ENCODE measurements around the gene TUBG1.

Gene TUBG1

GRCh38 chr17:42578282-42578869 is 31.1 kb upstream of the TUBG1 start:
- in situ Hi-C loops (cut with HindIII; ENCODE audit: low sequenced_read_pairs) = no loop called here

GRCh38 chr17:42579794-42580551 is 29.5 kb upstream of the TUBG1 start:
- in situ Hi-C loops (cut with HindIII; ENCODE audit: low sequenced_read_pairs) = no loop called here

DNA sequence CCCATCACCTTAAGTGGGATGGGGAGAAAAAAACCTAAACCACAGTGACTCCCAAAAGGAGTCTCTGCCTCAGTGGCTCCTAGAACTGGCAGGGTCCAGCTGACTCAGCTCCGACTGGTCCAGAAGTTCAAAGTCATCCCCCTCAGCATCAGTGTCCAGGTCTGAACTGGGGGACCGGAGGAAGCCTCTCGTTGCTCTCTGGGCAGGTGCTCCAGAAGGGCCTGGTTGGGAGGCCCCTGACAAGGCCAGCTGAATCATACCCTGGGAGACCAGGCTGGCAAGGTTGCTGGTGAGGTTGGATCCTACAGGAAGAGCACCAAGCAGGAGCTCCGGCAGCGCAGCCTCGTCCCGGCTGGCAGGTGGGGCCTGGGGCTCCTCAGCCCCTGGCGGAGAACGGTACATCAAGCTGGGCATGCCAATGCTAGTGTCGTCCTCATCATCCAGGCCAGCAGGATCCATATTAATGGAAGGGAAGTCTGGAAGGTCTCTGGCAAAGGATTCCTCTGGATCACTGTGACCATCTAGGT is 27.7 kb upstream of the TUBG1 start:
- in situ Hi-C loops (cut with HindIII; ENCODE audit: low sequenced_read_pairs) = no loop called here

DNA sequence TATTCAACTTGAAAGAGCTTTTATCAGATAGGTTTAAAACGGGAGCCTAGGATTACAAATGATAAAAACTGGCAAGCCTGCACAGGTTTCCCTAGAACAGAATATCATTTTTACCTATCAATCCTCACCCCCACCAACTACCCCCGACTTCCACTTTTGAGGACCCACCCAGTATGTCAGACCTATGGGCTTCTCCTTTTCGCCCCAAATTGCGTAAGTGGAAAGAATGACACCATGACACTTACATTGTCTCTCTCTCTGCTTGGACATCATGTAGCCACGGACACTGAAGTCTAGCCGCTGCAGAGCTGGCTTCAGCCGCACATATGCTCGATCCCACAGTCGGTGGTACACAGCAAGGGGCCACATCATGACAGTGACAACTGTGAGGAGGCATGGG is 24.6 kb upstream of the TUBG1 start:
- in situ Hi-C loops (cut with HindIII; ENCODE audit: low sequenced_read_pairs) = no loop called here

- in situ Hi-C loops (cut with HindIII; ENCODE audit: low sequenced_read_pairs) = no loop called here
These were observed 24.1 kb upstream of the TUBG1 start for GRCh38 chr17:42585353-42585752.

GRCh38 chr17:42586514-42587230 is 22.8 kb upstream of the TUBG1 start:
- in situ Hi-C loops (cut with HindIII; ENCODE audit: low sequenced_read_pairs) = no loop called here

DNA sequence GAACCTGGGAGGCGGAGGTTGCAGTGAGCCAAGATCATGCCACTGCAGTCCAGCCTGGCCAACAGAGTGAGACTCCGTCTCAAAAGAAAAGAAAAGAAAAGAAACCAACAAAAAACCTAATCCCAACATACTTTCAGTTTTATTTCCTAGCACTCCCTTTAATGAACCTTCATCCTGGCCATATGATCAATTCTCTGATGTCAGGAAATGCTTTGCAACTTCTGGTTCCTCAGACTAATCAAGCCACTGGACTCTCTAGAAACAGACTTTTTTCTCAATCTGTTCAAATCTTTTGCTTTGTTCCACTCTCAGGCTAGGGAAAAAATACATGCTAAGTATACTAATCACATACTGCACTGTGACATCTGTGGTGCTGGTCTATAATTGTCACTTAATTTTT is 18.6 kb upstream of the TUBG1 start:
- in situ Hi-C loops (cut with HindIII; ENCODE audit: low sequenced_read_pairs) = no loop called here

DNA sequence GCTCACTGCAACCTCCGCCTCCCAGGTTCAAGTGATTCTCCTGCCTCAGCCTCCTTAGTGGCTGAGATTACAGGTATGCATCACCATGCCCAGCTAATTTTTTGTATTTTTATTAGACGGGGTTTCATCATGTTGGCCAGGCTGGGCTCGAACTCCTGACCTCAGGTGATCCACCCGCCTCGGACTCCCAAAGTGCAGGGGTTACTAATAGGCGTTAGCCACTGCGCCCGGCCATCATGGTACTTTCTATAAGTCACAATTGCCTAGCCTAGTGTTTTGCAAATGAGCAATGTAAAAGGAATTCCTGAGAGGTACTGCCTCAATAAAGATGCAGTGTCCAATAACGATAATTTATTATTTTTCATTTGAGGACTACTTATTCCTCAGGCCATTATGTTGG is 18.1 kb upstream of the TUBG1 start:
- in situ Hi-C loops (cut with HindIII; ENCODE audit: low sequenced_read_pairs) = no loop called here

DNA sequence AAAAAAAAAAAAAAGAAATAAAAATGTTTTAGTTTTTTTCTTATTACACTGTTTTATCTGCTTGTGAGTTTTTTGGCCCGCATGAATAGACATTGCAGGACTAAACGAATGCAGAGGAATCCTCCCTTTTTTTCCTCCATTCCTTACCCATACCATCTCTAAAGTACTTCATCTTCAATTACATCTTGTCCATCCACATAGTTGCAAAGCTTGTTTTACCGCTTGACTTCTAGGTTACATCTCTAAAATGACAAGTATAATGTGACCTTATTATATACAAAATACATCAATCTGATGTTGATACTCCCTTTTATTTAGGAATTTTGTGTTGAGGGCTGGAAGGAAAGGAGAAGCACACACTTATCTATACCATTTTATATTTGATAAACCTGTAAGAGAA is 13.1 kb upstream of the TUBG1 start:
- in situ Hi-C loops (cut with HindIII; ENCODE audit: low sequenced_read_pairs) = no loop called here

GRCh38 chr17:42598905-42599304 is 10.6 kb upstream of the TUBG1 start:
- in situ Hi-C loops (cut with HindIII; ENCODE audit: low sequenced_read_pairs) = no loop called here

DNA sequence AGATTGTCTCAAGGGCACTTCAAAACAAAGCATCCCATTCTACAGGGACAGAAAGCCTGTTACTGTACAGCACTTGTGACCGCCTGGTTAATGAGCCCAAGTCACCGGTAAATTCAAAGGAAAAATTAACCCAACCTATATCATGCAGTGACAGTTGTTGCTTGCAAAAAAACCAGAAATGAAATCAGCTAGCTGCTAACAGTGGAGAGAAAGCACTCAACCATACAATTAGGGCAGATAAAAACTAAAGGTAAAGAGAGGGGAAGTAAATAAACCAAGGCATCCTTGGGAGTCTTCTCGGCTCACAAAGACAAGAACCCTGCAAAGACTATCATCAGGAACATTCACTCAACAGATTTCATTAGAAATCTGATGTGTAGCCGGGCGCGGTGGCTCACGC is 6.2 kb upstream of the TUBG1 start:
- in situ Hi-C loops (cut with HindIII; ENCODE audit: low sequenced_read_pairs) = loop anchor here (10.0 kb wide), 1 partner anchor 171 kb away; the partner anchor contains the start of gene VPS25

GRCh38 chr17:42607769-42608168 is 1.7 kb upstream of the TUBG1 start:
- in situ Hi-C loops (cut with HindIII; ENCODE audit: low sequenced_read_pairs) = loop anchor here (10.0 kb wide), 1 partner anchor 167 kb away; the partner anchor contains the start of gene VPS25

DNA sequence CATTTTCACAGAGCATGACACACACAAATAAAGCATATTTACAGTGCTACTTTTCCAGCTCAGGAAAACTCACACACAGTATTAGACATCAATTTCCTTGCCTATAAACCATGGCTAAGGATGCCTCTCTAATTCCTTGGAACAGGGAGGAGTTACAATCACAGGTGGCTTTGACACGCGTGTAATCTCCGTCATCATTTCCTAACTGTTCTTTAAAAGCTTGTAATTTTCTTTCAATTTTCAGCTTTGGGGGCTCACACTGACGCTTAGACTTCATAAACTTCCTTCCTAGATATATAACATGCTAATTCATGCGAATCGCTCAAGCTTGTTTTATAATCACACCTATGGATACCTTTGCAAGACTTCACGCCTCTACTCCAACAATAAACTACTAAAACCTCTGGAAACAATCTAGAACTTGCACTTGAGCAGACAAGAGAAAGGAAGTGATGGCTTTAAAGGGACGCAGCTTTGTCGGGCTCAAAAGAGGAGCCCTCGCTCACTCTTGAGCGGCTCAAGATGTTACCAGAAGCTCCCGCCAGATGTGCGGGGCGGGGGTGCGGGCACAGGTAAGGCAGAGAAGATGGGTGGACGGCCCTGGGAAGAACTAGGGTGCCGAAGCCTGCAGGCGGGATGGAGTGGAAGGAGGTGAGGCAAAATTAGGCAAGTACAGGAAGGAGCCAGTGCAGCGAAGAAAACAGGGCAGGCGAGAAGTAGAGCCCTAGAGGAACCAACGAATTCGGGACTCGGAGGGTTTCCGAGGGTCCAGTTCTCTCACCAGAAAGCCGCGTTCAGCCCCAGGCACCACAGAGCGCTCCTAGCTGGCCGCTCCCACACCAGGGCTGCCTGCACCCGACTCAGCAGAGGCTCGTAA is 940 bp upstream of the TUBG1 start:
- in situ Hi-C loops (cut with HindIII; ENCODE audit: low sequenced_read_pairs) = loop anchor here (10.0 kb wide), 1 partner anchor 166 kb away; the partner anchor contains the start of gene VPS25

- in situ Hi-C loops (cut with HindIII; ENCODE audit: low sequenced_read_pairs) = loop anchor here (10.0 kb wide), 1 partner anchor 165 kb away; the partner anchor contains the start of gene VPS25
These were observed 625 bp downstream of the TUBG1 start for GRCh38 chr17:42609814-42610801.

DNA sequence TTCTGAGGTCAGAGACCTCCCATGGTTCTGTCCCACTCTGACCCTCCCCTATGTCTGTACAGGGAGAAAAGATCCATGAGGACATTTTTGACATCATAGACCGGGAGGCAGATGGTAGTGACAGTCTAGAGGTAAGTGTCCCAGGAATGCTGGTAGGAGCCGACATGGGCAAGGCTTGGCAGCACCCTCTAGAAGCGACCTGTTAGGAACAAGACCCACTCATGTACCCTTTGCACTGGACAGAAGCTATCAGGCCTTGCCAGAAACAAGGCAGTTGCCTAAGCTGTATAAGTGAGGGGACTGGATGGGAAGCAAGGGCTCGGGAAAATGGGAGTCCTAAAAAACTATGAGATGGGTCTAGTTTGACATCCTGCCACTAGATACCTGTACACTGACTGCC is 2.5 kb downstream of the TUBG1 start:
- in situ Hi-C loops (cut with HindIII; ENCODE audit: low sequenced_read_pairs) = no loop called here

DNA sequence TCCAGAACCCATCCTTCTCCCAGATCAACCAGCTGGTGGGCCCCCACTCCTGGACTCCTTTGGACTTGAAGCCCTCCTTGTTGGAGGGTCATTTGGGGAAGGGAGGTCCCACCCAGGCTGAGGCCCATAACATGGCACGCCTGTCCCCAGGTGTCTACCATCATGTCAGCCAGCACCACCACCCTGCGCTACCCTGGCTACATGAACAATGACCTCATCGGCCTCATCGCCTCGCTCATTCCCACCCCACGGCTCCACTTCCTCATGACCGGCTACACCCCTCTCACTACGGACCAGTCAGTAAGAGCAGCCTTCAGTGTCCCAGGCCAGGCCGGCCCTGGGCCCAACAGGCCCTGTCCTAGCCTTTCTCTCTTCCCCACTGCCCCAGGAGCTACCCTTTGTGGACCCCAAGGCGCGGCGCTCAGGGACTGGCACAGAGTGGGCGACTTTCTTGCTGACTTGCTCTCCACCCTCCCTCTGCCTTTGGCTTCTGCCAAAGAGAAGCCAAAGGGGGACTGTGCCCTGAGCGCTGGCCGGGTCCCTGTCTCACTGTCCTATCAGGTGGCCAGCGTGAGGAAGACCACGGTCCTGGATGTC is 4.3 kb downstream of the TUBG1 start:
- in situ Hi-C loops (cut with HindIII; ENCODE audit: low sequenced_read_pairs) = no loop called here

DNA sequence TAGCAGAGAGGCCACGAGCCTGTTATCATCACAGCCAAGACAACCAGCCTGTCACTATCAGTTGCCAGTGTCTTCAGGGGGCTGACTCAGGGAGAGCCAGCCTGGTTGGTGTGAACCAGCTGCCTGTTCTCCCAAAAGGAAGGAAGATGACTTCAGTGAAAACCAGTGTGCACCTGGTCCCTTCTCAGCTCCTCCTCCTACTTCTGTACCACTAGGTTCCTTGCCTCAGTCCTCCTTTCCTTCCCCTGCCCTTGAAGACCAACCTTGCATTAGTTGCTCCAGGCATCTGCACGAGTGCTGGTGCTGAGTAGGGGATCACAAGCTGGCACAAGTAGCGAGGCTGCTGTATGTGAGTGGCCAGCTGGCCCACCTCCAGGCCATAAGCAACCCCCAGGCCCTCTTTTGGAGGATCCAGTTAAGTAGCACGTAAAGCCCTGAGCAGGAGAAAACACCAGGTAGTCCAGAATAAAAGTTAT is 8.5 kb downstream of the TUBG1 start:
- in situ Hi-C loops (cut with HindIII; ENCODE audit: low sequenced_read_pairs) = no loop called here

DNA sequence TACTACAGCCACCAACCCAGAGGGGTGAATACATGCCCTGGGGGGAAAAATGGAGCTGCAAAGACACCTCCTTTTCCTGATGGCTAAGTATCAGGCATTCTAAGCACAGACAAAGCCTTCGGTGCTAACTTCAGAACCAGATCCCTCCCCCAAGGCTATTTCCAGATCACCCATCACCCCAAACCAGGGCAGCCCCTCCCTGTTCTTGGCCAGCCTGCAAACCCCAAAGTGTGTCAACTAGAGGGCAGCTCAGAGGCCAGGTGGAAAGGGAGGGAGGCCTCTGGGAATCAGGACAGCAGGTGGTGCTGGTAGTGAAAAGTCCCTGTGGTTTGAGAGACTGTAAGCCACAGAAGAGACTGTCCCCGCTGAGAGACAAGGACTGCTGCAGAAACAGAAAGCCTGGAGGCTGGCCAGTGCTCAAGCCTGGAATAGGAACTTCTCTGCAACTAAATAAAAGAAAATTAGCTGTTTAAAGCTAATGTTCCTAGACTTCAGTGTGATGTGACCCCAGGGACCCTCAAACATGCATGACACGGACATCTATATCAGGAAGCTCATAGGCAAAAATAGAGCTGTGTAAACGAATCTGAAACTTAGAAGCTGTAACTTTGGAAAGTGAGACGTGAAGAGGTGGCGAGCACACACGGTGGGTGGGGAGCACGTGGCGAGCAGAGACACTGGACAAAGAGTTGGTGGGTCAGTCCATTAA is 9.1 kb downstream of the TUBG1 start:
- in situ Hi-C loops (cut with HindIII; ENCODE audit: low sequenced_read_pairs) = no loop called here
